IPS DF 6.9 (cell line): ENCODE results near the gene HTR1A.

Source experiments
- DNase-seq: peaks from one replicate; pipeline ENCODE4 v3.0.0-alpha.2; 2013; ENCODE audit warnings: low read depth, low spot score
- H3K27ac ChIP-seq: one replicate; pipeline ENCODE4 v1.5.1; 2013; ENCODE audit warnings: low read length, control low read depth
- H3K27me3 ChIP-seq: 2 replicates; pipeline ENCODE4 v1.6.1; 2013; ENCODE audit warnings: mild to moderate bottlenecking, low read length; ENCODE audit not compliant: control insufficient read depth, insufficient read depth
- H3K36me3 ChIP-seq: 2 replicates; pipeline ENCODE4 v1.6.1; 2013; ENCODE audit warnings: low read length; ENCODE audit not compliant: control insufficient read depth, insufficient read depth
- H3K4me1 ChIP-seq: 2 replicates; pipeline ENCODE4 v1.6.1; 2013; ENCODE audit warnings: low read length; ENCODE audit not compliant: control insufficient read depth, insufficient read depth
- H3K4me3 ChIP-seq: 2 replicates; pipeline ENCODE4 v1.5.1; 2013; ENCODE audit warnings: mild to moderate bottlenecking, low read length
- H3K9me3 ChIP-seq: 2 replicates; pipeline ENCODE4 v1.6.1; 2013; ENCODE audit warnings: low read length, inconsistent platforms; ENCODE audit not compliant: control insufficient read depth, insufficient read depth
- WGBS: extraction: QIAGEN DNeasy Blood & Tissue Kit; methylation state at CpG from one replicate; pipeline ENCODE4 v1.1.7; 2013; ENCODE audit warnings: mixed read lengths, missing lambda C conversion rate; ENCODE audit not compliant: insufficient read length, insufficient coverage; 5-methylcytosine and 5-hydroxymethylcytosine counted together

Gene HTR1A

DNA sequence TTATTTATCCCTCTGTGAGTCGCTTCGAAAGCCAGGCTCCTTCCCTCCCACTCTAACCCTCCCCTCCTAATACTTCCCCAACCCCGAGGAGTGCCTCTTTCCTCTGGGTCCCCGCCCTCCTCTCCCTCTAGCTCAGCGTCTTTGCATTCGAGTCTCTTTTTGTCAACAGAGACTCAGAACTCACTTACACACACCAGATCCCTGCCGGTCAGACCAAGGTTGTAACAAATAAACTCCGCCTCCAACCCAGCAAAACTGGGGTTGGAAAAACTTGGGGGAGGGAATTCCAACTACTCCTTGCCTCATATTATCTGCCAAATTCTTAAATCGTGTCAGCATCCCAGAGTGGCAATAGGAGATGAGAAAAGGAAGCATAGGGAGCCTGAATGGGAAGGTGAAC, at the start of gene HTR1A:
Gene HTR1A (minus strand): TSS at position 167 of the 400 bp plus-strand sequence. CDS start 726 bp downstream, outside the sequence.
- DNase-seq = no peak
- no peaks in the 10 kb centered on the region for H3K9me3 ChIP-seq
- WGBS = no CpG with 5 or more reads among the region's 9 CpGs
- peaks cover 3% of the 10 kb centered on the region; the same call in 1 of the 2 replicates for H3K27me3 ChIP-seq
- H3K4me3 ChIP-seq = peak within 1 kb of the TSS; percentile 34; the same call in 1 of the 2 replicates
- no peak within 1 kb of the TSS for H3K27ac ChIP-seq
- no peaks in the 10 kb centered on the region for H3K36me3 ChIP-seq
- peaks cover 6% of the 10 kb centered on the region for H3K4me1 ChIP-seq

DNA sequence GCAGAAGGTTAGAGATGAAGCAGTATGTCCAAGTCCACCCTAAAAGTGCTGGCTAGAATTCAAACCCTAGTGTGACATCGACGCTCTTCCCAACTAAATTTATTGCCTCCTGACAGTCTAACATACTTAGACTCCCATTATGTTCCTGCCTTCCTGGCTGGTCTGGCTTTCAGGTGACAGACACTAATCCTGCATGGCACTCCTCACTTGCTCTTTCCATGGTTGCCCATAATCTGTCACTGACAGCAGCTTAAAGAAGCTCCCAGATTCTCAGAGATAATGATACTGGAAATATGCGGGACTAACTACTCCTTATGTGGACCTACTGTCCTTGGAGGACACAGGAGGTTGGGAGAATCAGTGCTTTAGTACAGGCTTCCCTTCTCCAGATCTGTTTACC, 41.7 kb upstream of the HTR1A start:
- Histone ChIP-seq H3K9me3 (no peaks in the 10 kb centered on the region), H3K27ac (no peak overlapping the region), H3K4me1 (no peaks in the 10 kb centered on the region), H3K36me3 (no peaks in the 10 kb centered on the region), H3K4me3 (no peak overlapping the region), H3K27me3 (no peaks in the 10 kb centered on the region)
- DNase-seq = no peak
- WGBS = no CpG with 5 or more reads among the region's 3 CpGs

DNA sequence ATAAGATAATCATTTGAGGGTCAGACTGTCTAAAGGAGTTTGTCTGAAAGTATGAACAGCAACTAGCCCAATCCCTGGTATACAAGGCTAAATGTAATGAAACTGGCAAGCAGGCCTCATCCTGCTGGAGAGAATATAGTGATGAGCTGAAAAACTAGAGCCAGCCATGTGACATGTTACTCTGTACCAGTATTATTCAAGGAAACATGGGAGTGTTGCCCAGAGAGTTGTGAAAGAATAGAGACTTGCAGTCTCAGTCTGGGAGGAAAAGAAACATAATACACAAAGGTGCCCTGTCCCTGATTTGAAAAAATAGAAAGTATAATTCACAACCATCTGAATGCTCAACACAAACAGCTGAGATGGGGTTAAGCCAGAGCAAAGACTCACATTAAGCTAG, 37.9 kb upstream of the HTR1A start:
- no peak overlapping the region for H3K4me3 ChIP-seq
- H3K27ac ChIP-seq = no peak overlapping the region
- no peaks in the 10 kb centered on the region for H3K4me1 ChIP-seq
- no peaks in the 10 kb centered on the region for H3K27me3 ChIP-seq
- DNase-seq = no peak
- no peaks in the 10 kb centered on the region for H3K9me3 ChIP-seq
- no peaks in the 10 kb centered on the region for H3K36me3 ChIP-seq

DNA sequence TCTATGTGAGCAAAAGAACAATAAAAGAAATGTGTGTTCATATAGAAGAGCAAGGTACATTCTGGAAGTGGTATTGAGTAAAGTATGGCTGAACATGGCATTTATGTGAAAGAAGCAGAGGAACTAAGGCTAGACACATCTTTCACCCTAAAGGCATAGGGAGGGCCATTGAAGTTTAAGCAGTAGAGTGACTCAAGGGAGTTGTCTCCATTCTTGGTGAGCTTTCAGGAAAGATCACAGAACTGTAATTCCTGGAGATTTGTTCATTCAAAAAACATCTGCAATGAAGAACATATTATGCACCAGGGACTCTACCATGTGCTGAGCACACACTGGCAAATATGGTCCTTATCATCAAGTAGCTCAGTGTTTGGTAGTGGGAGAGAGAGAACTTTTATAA, 24.8 kb upstream of the HTR1A start:
- Histone ChIP-seq H3K27me3 (no peaks in the 10 kb centered on the region), H3K27ac (no peak overlapping the region), H3K9me3 (no peaks in the 10 kb centered on the region), H3K36me3 (no peaks in the 10 kb centered on the region), H3K4me3 (no peak overlapping the region), H3K4me1 (no peaks in the 10 kb centered on the region)
- no peak for DNase-seq

DNA sequence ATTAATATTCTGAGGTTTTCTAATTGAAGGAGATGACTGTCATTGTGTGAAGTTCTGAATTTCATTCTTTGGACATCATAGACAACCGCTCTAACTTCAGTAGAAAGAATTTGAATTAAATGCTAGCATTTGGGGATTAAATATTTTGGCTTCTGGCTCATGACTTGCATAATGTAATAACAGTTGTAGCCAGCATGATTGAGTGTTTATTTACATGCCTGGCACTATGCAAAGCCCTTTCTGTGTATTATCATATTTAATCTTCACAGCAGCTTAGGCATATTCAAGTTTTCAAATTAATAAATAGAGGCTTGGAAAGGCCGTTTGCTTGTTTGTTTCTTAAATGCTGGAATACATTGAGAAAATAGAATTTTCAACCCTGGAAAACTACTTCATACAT, 19.6 kb upstream of the HTR1A start:
- H3K27ac ChIP-seq = no peak overlapping the region
- WGBS = no CpG with 5 or more reads among the region's 2 CpGs
- H3K36me3 ChIP-seq = no peaks in the 10 kb centered on the region
- H3K4me1 ChIP-seq = no peaks in the 10 kb centered on the region
- H3K9me3 ChIP-seq = no peaks in the 10 kb centered on the region
- DNase-seq = no peak
- H3K4me3 ChIP-seq = no peak overlapping the region
- H3K27me3 ChIP-seq = no peaks in the 10 kb centered on the region

DNA sequence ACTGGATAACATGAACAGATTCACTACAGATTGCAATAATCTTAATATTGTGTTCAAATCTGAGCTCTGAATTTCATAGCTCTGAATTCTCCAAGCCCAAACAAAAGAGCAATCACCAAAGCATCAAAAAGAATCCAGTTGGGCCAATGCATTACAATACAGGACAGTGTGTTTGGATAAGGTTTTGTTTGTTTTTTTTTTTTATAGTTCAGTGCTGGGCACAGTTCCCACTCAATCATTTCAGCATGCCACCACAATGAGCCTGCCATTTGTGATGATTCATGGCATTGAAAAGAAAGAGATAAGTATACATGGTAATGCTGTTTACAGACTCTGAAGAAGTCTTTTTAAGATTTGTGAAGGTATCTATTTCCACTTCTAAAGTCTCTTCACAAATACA, 1.7 kb upstream of the HTR1A start:
- H3K9me3 ChIP-seq = no peaks in the 10 kb centered on the region
- no peak for DNase-seq
- peaks cover 6% of the 10 kb centered on the region for H3K4me1 ChIP-seq
- no peak overlapping the region for H3K27ac ChIP-seq
- peaks cover 3% of the 10 kb centered on the region; the same call in 1 of the 2 replicates for H3K27me3 ChIP-seq
- H3K4me3 ChIP-seq = no peak overlapping the region
- H3K36me3 ChIP-seq = no peaks in the 10 kb centered on the region

DNA sequence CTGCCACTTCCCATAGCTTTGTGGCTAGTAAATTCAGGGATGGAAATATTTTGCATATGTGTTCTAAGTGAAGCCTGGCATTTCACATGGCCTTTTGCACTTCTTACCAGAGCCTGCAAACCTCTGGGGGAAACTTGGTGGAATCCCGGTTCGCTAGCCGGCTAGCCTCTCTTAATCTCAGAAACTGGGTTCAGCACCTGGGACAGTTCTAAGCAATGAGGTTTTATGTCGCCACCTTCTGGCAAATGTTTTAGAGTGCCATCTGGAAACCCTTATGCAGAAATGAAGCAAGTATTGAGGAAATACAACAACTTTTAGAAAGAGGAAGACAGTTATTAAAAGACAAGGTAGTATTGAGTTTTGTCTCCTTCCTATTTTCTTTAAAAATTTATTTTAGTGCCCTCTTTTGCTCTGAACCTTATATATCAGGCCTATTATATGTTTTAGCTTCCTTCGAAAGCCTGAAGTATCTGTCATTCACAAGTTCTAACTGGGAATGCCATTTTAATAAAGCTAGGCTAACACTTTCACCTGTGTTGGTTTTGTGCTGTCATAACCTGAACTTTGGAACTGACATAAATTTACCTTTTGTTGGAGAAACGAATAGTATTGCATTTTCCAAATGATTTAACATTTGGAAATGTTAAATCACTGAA, 963 bp upstream of the HTR1A start:
- no CpG with 5 or more reads among the region's 6 CpGs for WGBS
- H3K9me3 ChIP-seq = no peaks in the 10 kb centered on the region
- peak; percentile 48 for DNase-seq

DNA sequence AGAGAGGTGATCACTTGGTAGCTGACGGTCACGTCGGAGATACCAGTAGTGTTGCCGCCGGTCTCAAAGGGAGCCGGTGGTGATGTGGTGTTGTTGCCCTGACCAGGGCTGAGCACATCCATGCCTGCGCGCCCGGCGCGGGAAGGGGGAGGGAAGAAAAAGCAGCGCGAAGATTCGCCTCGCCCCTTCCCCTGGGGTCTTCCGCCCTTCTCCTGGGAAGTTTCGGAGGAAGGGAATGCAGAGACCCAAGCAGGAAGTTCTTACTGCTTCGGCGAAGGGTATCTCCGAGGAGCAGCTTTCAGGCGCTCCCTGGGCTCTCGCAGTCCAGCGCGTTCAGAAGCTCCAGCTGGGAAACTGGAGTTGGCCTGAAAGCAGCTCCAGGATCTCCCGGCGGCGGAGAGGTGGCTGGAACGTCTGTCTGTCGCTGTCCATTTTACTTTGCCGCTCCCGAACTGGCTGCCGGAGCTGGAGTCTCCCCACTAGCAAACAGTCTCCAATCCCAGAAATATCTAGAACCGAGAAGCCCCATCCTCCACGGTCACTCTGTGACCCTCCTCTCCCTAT, 565 bp downstream of the HTR1A start:
- Histone ChIP-seq H3K9me3 (no peaks in the 10 kb centered on the region), H3K27ac (no peak overlapping the region), H3K4me1 (peaks cover 6% of the 10 kb centered on the region), H3K36me3 (no peaks in the 10 kb centered on the region), H3K27me3 (peaks cover 3% of the 10 kb centered on the region; the same call in 1 of the 2 replicates), H3K4me3 (peak overlapping the region; percentile 34; the same call in 1 of the 2 replicates)
- no CpG with 5 or more reads among the region's 34 CpGs for WGBS
- no peak for DNase-seq

More for the DNA sequence above, 963 bp upstream of the HTR1A start:
- H3K4me3 ChIP-seq = no peak overlapping the region
- H3K27me3 ChIP-seq = peaks cover 3% of the 10 kb centered on the region; the same call in 1 of the 2 replicates
- peaks cover 6% of the 10 kb centered on the region for H3K4me1 ChIP-seq
- H3K36me3 ChIP-seq = no peaks in the 10 kb centered on the region
- no peak overlapping the region for H3K27ac ChIP-seq

DNA sequence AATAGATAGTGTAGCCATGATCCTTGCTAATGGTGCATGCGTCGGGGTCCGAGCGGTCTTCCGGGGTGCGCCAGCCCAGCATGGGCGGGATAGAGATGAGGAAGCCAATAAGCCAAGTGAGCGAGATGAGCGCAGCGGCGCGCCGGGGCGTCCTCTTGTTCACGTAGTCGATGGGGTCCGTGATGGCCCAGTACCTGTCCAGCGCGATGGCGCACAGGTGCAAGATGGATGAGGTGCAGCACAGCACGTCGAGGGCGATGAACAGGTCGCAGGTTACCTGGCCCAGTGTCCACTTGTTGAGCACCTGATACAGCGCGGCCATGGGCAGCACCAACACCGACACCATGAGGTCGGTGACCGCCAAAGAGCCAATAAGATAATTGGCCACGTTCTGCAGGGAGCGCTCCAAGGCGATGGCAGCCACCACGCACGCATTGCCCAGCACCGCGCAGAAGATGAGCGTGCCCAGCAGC, 1.1 kb downstream of the HTR1A start:
- no peak for DNase-seq
- Histone ChIP-seq H3K36me3 (no peaks in the 10 kb centered on the region), H3K27me3 (peaks cover 3% of the 10 kb centered on the region; the same call in 1 of the 2 replicates), H3K9me3 (no peaks in the 10 kb centered on the region), H3K4me1 (peaks cover 6% of the 10 kb centered on the region), H3K4me3 (peak overlapping the region; percentile 34; the same call in 1 of the 2 replicates), H3K27ac (no peak overlapping the region)
- no CpG with 5 or more reads among the region's 37 CpGs for whole genome bisulfite sequencing

DNA sequence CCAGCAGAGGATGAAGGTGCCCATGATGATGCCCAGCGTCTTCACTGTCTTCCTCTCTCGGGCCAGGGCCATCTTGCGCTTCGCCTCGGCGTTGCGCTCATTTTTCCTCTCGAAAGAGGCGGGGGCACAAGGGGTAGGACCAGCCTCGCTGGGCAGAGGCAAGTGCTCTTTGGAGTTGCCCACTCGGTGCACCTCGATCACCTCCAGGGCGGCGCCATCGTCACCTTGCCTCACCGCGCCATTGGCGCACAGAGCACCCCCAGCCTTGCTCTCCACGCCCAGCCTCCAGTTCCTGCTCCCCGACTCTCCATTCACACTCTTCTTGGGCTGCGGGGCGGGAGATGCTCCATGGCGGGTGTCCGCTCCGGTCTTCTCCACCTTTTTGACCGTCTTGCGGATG, 1.6 kb downstream of the HTR1A start:
- Histone ChIP-seq H3K4me1 (peaks cover 6% of the 10 kb centered on the region), H3K9me3 (no peaks in the 10 kb centered on the region), H3K27me3 (peaks cover 3% of the 10 kb centered on the region; the same call in 1 of the 2 replicates), H3K36me3 (no peaks in the 10 kb centered on the region), H3K4me3 (no peak overlapping the region), H3K27ac (no peak overlapping the region)
- DNase-seq = no peak
- no CpG with 5 or more reads among the region's 27 CpGs for WGBS
